ENCODE data around the gene HCFC1.

HCFC1 gene

DNA sequence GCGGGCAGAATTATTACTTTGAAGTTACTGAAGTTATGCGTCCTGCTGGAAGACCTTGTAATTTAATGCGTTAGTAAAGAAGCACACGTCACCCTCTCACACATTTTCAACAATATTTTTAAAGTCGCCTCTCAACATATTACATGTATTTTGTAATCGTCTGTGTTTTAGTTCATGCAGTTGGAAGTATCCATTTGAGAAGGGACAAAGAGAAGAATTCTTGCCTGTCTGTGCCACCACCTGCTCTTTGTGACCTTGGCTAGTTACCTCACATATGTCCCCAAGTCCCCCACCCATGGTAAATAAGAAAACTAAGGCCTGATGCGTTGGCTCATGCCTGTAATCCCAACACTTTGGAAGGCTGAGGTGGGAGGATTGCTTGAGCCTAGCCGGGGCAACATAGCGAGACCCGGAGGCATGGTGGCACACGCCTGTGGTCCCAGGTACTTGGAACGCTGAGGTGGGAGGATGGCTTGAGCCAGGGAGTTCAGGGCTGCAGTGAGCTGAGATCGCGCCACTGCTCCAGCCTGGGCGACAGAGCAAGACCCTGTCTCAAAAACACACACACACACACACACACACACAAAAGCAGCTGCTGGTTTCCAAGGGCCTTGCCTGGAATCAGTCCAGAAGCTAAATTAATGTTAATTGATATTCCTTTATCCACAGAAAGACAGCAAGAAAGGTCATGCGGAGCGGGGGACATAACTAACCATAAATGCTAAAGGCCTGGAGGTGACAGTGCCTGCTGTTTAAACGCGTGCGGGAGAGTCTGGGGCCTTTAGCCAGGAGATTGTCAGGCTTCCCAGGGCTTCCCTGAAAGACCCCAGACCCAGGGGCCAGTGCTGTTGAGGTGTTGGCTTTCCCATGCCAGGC lies 1.7 kb upstream of the HCFC1 start:
- no peak for DNase-seq

DNA sequence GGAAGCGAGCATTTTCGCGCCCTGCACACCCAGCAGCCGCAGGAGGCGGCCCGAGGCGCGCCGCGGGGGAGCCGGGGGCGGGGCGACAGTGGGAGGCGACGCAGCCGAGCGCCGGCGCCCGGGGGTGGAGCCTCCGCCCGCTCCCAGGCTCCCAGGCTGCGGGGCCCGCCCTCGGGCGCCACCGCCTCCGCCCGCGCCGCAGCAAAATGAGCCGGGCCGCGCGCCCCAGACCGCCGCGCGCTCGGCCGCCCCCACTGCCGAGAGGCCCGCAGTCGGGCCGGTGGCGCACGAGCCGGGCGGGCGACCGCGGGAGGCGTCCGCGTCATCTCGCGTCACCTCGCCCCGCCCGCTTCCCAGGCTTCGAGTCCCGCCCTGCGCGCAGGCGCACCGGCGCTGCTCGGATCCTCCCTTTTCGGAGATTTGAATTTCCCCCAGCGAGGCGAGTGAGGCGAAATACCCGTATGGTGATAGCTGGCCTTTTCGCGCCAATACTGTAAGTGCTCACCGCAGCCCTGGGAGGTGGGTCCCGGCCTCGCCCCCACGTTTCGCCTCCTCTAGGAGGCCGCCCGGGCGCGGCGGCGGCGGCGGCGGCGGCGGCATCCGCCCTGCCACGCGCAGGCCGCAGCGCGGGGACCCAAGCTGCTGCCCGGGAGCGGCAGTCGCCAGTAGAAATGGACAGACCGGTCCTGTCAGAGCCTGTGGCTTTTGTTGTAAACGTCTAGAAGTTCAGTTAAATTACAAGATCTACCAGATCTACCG lies 929 bp upstream of the HCFC1 start, which contains the start of gene TMEM187:
TSS of gene TMEM187 (plus strand) at position 387 of the 759 bp plus-strand sequence. CDS start 9,309 bp downstream, outside the sequence.
- DNase-seq = peak; percentile 71

- DNase-seq = peak; percentile 49
Observed at GRCh38 chrX:153971124-153971449, 531 bp downstream of the HCFC1 start.

GRCh38 chrX:153970357-153971123 lies 1.1 kb downstream of the HCFC1 start:
- peak; percentile 51 for DNase-seq

DNA sequence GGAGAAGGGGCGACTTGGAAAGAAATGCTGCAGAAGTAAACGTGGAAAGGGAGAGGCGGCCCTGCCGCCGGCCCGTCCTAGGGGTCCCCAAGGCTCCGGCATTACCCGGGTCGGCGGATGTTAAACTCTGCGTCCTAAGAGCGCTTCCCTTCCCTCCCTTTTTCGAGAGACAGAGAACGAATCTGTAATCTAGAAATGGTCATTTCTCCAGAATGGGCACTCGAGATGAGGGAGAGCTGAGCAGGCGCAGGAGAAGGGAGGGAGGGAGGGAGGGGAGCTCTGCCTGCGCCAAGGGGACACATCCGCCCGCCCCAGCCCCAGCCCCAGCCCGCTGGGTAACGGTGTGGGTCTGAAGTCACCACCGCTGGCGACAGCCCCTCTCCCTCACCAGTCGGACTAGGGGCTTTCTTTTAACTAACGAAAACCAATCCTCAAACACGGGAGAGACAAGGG lies 1.7 kb downstream of the HCFC1 start:
- no peak for DNase-seq

DNA sequence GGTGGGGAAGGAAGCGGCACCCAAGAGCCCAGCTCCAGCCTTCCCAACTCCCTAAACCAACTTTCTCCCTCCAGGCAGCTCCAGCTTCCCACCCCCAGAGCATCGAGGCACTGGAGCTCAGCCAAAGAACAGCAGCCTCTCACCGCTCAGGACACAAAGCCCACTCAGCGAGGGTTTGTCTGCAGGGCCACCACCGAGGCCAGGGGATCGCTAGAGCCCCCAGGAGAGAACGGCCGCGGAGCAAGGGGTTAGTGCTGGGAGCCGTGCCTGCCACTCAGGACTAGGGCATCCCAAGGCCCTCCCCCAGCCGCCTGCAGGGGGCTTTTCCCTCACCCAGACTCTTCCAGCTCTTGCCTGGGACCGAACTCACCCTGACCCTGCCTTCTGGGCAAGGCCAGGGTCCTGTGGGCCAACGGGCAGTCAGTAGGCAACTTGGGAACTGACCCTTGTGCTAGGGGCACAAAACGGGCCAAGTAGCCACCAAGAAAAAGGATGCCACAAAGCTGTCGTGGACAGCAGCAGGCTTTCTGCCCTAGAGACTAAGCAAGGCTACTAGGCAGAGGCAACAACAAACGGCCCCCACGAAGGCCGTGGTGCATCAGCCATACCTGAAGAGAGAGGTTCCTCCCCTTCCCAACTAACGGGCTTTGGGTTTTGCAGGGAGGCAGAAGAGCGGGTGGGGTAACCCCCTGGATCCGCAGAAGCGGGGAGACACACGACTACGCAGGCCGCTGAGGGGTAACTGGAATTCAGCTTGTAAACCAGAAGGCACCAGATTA lies 2.3 kb downstream of the HCFC1 start:
- DNase-seq = no peak

DNA sequence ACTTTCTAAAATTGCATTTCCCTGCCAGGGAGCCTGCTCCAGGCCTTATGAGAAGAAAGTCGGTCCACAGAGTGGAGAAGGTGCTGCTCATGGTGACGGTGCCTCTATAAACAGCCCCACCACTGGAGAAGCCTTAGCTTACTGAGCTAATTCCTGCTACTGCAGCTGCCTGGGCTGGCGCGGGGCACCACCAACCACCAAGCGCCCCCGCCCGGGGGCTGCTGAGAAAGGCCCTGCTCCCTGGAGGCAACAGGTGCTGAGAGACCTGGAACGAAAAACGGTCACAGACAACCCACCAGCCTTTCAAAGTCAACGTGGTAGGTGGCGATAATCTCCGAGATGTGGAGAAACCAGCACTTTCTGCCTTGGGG lies 2.9 kb downstream of the HCFC1 start:
- peak; percentile 30 for DNase-seq

GRCh38 chrX:153968255-153968654 lies 3.4 kb downstream of the HCFC1 start:
- DNase-seq = no peak

DNA sequence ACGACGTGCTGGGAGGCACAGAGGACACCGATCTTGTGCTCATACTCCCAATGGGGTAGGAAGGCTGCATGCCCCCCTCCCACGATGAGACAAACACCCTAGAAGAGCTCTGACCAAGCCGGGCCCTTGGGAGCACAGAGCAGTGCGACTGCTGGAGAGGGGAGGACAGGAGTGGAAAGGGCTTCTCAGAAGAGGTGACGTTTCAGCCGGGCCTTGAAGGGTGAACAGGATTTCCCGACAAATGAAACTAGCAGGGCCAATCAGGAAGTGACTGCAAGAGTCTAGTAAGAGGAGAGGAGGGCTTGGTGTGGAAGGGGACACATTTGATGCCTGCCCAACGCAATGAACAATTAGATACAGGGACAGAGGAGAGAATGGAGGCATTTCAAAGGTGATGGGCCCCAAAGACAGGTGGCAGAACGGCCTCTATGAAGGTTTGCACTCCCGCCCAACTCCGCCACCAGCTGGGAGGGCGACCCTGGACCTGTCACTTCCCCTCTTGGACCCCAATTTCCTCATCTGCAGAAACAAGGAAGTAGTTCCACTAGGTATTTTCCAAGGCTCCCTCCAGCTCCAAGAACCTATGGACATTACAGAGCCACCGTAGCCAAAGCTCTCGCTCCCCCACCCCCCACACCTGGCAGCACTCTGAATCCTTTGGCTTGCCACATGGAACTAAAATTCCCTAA lies 3.9 kb downstream of the HCFC1 start:
- peak; percentile 6 for DNase-seq

DNA sequence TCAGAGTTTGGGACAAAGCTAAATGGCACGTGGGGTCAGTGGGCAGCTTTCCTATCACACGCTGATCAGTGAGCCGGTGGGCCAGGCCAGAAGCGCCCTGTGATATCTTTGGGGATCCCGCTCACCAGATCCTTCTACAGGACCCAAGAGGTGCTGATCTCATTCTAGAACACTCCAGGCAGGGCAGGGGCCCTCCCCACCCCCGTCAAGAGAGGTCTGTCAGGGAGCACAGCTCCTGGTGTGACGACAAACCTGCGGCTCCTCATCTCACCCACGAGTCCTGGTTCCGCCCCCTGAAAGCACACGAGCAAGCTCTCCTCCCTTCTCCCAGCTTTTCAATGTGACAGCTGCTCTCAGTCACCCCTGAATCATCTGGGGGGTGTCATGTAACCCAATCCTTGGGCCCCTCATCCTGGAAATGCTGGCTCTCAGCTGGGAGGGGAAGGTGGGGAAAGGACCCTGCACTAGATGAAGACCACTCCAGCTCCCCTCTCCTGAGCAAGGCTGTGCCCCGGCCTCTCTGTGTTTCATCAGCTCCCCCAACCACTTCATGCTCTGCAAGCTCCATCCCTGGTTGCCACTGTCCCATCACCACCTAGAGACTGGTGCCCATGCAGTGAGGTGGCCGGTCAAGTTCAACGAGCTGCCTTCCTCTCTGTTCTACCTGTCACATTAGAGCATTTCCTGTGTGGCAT lies 4.6 kb downstream of the HCFC1 start:
- no peak for DNase-seq

GRCh38 chrX:153966283-153966688 lies 5.3 kb downstream of the HCFC1 start:
- no peak for DNase-seq

- DNase-seq = no peak
Observed at GRCh38 chrX:153965406-153965805, 6.2 kb downstream of the HCFC1 start.

- DNase-seq = no peak
Observed at GRCh38 chrX:153964105-153964504, 7.5 kb downstream of the HCFC1 start.

GRCh38 chrX:153963546-153963945 lies 8.1 kb downstream of the HCFC1 start:
- DNase-seq = no peak

DNA sequence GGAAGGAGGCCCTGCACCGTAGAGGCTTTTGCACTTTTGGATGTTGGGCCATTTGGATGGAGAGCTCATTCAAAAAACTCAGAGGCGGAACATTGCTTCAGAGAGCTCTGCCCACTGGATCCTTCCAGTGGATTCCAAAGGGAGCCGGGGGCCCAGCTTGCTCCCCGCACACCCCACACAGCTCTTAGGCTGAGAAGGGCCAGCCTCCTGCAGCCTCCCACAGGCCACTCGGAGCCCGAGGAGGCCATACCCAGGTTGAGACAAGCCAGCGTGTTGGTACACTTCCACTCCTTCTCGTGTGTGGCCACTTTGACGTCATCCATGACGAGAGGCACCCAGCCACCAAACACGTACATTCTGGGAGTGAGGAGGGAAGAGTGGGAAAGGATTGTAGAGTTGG lies 10.3 kb downstream of the HCFC1 start:
- no peak for DNase-seq

GRCh38 chrX:153960786-153961185 lies 10.8 kb downstream of the HCFC1 start:
- no peak for DNase-seq

- DNase-seq = no peak
Observed at GRCh38 chrX:153960077-153960476, 11.5 kb downstream of the HCFC1 start.

- DNase-seq = no peak
Observed at GRCh38 chrX:153959649-153960048, 12.0 kb downstream of the HCFC1 start.

- DNase-seq = no peak
Observed at GRCh38 chrX:153958605-153959004, 13.0 kb downstream of the HCFC1 start.

GRCh38 chrX:153957224-153957623 lies 14.4 kb downstream of the HCFC1 start:
- no peak for DNase-seq
